HepG2 (cell line): ENCODE results near the gene TANGO6. TPM values are rescaled to one million over a fixed set of nuclear protein-coding genes. Genes with fewer than 3 reads are reported as not detected.

Source experiments
- ATRX ChIP-seq: sonication (generic); formaldehyde crosslinking; IDR thresholded peaks from 2 replicates; pipeline ENCODE4 v1.4.0; 2020; ENCODE audit warnings: missing genetic modification reagents, borderline replicate concordance
- CREB3 ChIP-seq: sonication (generic); formaldehyde crosslinking; IDR thresholded peaks from 2 replicates; pipeline ENCODE4 v1.5.0; 2020; ENCODE audit warnings: missing genetic modification reagents
- FUBP1 ChIP-seq: sonication (generic); formaldehyde crosslinking; IDR thresholded peaks from 2 replicates; pipeline ENCODE4 v1.5.1; 2020; ENCODE audit warnings: missing genetic modification reagents, mild to moderate bottlenecking, borderline replicate concordance
- HDAC1 ChIP-seq: sonication (generic); formaldehyde crosslinking; IDR thresholded peaks from 2 replicates; pipeline ENCODE4 v1.5.1; 2020; ENCODE audit warnings: mild to moderate bottlenecking, missing genetic modification reagents
- IKZF1 ChIP-seq: fragments of 450-650 bp; IDR thresholded peaks from 2 replicates; pipeline ENCODE4 v1.7.1; 2016
- RAD21 ChIP-seq: fragments of 450-650 bp; formaldehyde crosslinking; IDR thresholded peaks from 2 replicates; pipeline ENCODE4 v1.5.0; 2020; ENCODE audit warnings: mild to moderate bottlenecking
- TAF1 ChIP-seq: sonication (generic); formaldehyde crosslinking; IDR thresholded peaks from 2 replicates; pipeline ENCODE4 v1.4.0; 2020; ENCODE audit warnings: missing genetic modification reagents
- TBX3 ChIP-seq: fragments of 450-650 bp; IDR thresholded peaks from 2 replicates; pipeline ENCODE4 v1.6.1; 2017; ENCODE audit warnings: antibody characterized with exemption, mild to moderate bottlenecking, inconsistent platforms, borderline replicate concordance
- TEAD3 ChIP-seq: optimal IDR thresholded peaks from 2 replicates; pipeline ENCODE3; 2016; ENCODE audit warnings: borderline replicate concordance
- ZFP36L1 ChIP-seq: sonication (generic); formaldehyde crosslinking; IDR thresholded peaks from 2 replicates; pipeline ENCODE4 v1.8.0; 2022; ENCODE audit warnings: mild to moderate bottlenecking, missing genetic modification reagents, moderate library complexity
- ZNF18 ChIP-seq: sonication (generic); formaldehyde crosslinking; IDR thresholded peaks from 2 replicates; pipeline ENCODE4 v1.8.0; 2022; ENCODE audit warnings: mild to moderate bottlenecking, missing genetic modification reagents; ENCODE audit not compliant: insufficient replicate concordance
- ZNF263 ChIP-seq: sonication (generic); formaldehyde crosslinking; IDR thresholded peaks from 2 replicates; pipeline ENCODE4 v1.4.0; 2020; ENCODE audit warnings: missing genetic modification reagents
- ZNF281 ChIP-seq: sonication (generic); formaldehyde crosslinking; IDR thresholded peaks from 2 replicates; pipeline ENCODE4 v1.4.0; 2020; ENCODE audit warnings: missing genetic modification reagents, borderline replicate concordance
- ZNF766 ChIP-seq: sonication (generic); formaldehyde crosslinking; IDR thresholded peaks from 2 replicates; pipeline ENCODE4 v1.5.0; 2020; ENCODE audit warnings: missing genetic modification reagents, borderline replicate concordance
- polyA plus RNA-seq, 8 experiments: library from polyadenylated mRNA; depleted of rRNA in 3 of 8; stranded (reverse) in 7 of 8; unstranded in 1 of 8; fragments of >200 nt; fragmentation: Illumina TruSeq in 4 of 8; extraction: Trizol in 4 of 8; gene quantifications; 2 replicates each; pipeline versions ENCODE4 v1.2.1 to v1.2.3, GENCODE V29; 2011 to 2016; ENCODE audit warnings: low read depth in 4 of 8, missing spikeins in 1 of 8, mixed read lengths in 1 of 8; ENCODE audit not compliant: insufficient read depth in 1 of 8
- total RNA-seq, 5 experiments: library from RNA; depleted of rRNA; stranded (reverse); fragments of >200 nt; fragmentation: Illumina TruSeq; extraction: Trizol; gene quantifications; 2 replicates each; pipeline ENCODE4 v1.2.3, GENCODE V29; 2016; ENCODE audit warnings: low read depth in 1 of 5

TANGO6 gene
- total and polyA plus RNA-seq, 2 of the 13 experiments (the other 11 are each of a cell fraction or from before 2014, with no cell fraction given) = 7.2 to 13.3 TPM

GRCh38 chr16:69131839-69132423 is 288.6 kb downstream of the TANGO6 start (continued):
- TF ChIP-seq ZNF281 = peak; percentile 97
- TF ChIP-seq ZNF18 (CRISPR knock-in tag) = peak; percentile 56
- TF ChIP-seq CREB3 (CRISPR knock-in tag) = no peak
- peak; percentile 11 for TF ChIP-seq TEAD3 (CRISPR knock-in tag)
- TF ChIP-seq IKZF1 = no peak
- peak; percentile 20; the same call in 1 of the 2 replicates for TF ChIP-seq RAD21 (CRISPR knock-in tag)
- TF ChIP-seq ZNF263 = no peak; the same call in 1 of the 2 replicates
- TF ChIP-seq ZNF766 (CRISPR knock-in tag) = no peak
- no peak for TF ChIP-seq ATRX (CRISPR knock-in tag)
- TF ChIP-seq FUBP1 (CRISPR knock-in tag) = no peak
- TF ChIP-seq HDAC1 (CRISPR knock-in tag) = 0 out of 2 replicates have a peak, but pooled peaks have one; percentile 23
- TF ChIP-seq ZFP36L1 (CRISPR knock-in tag) = peak; percentile 11; the same call in 1 of the 2 replicates
- peak; percentile 46; the same call in 1 of the 2 replicates for TF ChIP-seq TAF1
- TF ChIP-seq TBX3 = no peak
